ENCODE results near the gene FGFR2.

FGFR2 gene

GRCh38 chr10:121442086-121442935 is 155.9 kb downstream of the FGFR2 start:
- no peak for DNase-seq

- DNase-seq: no peak
Observed at GRCh38 chr10:121440461-121440860, 157.8 kb downstream of the FGFR2 start.

- DNase-seq: no peak
Observed at GRCh38 chr10:121438333-121438732, 159.9 kb downstream of the FGFR2 start.

DNA sequence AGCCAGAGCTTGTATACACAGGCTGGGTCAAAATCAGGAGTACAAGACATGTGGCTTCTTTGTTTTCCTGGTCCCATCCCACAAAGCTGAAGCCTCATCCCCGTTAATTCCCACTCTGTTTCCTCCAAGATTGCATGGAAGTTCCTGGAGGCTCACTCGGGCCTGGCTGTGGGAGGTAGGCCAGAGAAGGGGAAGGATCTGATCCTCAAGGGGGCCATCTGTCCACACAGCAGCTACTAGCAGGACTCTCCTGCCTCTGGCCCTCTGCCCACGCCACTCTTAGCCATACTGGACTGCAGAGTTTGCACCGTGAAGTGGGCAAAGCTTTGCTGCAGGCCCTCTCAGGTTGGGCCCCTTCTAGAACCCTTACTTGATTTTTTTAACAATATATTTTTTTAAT is 160.6 kb downstream of the FGFR2 start:
- DNase-seq: no peak

GRCh38 chr10:121436630-121437341 is 161.5 kb downstream of the FGFR2 start:
- DNase-seq: no peak

DNA sequence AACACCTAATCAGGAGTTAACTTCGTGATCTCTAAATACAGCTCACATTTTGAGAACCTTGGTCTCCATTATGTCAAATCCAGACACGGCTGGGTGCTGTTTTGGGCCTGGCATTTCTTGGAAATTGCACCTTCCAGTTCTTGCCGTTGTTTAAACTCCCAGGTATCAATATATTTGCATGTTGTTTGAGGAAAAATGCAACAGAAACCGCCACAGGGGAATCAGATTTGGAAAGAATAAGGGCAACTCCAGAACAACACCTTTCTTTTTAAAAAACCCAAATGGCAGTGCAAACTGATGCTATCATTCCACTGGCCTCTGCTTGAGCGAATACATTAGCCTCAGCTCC is 162.0 kb downstream of the FGFR2 start:
- DNase-seq: no peak

GRCh38 chr10:121435099-121435875 is 163.0 kb downstream of the FGFR2 start:
- DNase-seq: no peak

DNA sequence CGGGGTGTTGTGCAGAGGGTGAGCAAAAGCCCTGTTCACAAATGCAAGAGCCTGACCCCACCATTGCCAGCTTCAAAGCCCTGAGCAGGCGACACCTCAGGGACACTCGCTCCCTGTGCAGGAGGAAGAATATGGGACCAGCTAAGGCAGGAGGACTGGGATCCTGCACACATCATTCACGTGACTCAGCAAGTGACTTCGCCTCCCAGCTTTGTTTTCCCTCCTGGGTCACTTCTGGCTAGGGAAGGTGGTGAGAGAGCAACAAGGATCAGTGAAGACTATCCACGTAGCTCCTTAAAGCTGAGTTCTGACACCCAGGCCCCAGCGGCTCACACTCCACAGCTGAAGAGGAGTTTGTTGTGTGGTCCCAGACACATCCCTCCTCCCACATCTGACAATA is 164.3 kb downstream of the FGFR2 start:
- DNase-seq: no peak

GRCh38 chr10:121428867-121429266 is 169.4 kb downstream of the FGFR2 start:
- DNase-seq: no peak

Measured in activated T-cell treated with anti-CD3 and anti-CD28 coated beads, Interleukin-2, amount 50 U/mL, for 1 hour (primary cell).